ENCODE results near the gene EIF4EBP3. TPM values are rescaled to one million over a fixed set of nuclear protein-coding genes. Genes with fewer than 3 reads are reported as not detected.

The EIF4EBP3 gene
- total and polyA plus RNA-seq, 9 of the 15 experiments (the other 6 are each of a cell fraction or from before 2014, with no cell fraction given): 1.3 to 7.5 (median 3.8) TPM

DNA sequence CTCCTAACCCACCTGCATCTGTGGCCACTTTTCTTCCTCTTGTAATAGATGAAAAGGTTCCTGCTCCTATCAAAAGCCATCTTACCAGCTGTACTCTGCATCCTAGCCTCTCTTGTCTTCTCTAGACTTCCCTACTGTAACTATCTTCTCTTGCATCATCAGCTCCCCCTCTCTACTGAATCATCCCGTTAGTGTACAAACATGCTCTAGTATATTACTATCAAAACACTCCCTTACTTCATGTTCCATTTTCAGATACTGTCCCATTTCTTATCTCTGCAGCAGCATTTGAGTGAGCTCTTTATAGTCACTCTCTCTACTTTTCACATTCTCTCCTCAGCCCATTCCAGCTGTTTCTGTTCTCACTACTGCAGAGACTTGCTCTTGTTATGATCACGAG, 7.0 kb downstream of the EIF4EBP3 start (continued):
- TF ChIP-seq, protein P1, sequence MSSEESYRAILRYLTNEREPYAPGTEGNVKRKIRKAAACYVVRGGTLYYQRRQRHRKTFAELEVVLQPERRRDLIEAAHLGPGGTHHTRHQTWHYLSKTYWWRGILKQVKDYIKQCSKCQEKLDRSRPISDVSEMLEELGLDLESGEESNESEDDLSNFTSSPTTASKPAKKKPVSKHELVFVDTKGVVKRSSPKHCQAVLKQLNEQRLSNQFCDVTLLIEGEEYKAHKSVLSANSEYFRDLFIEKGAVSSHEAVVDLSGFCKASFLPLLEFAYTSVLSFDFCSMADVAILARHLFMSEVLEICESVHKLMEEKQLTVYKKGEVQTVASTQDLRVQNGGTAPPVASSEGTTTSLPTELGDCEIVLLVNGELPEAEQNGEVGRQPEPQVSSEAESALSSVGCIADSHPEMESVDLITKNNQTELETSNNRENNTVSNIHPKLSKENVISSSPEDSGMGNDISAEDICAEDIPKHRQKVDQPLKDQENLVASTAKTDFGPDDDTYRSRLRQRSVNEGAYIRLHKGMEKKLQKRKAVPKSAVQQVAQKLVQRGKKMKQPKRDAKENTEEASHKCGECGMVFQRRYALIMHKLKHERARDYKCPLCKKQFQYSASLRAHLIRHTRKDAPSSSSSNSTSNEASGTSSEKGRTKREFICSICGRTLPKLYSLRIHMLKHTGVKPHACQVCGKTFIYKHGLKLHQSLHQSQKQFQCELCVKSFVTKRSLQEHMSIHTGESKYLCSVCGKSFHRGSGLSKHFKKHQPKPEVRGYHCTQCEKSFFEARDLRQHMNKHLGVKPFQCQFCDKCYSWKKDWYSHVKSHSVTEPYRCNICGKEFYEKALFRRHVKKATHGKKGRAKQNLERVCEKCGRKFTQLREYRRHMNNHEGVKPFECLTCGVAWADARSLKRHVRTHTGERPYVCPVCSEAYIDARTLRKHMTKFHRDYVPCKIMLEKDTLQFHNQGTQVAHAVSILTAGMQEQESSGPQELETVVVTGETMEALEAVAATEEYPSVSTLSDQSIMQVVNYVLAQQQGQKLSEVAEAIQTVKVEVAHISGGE (CRISPR knock-in tag; IDR thresholded peaks at IDR 0.05): no peak
- TF ChIP-seq KLF10 (CRISPR knock-in tag; IDR thresholded peaks at IDR 0.05): no peak
- TF ChIP-seq ZNF707 (CRISPR knock-in tag; conservative IDR thresholded peaks at IDR 0.05): no peak
- TF ChIP-seq TEAD4 (IDR thresholded peaks at IDR 0.05; ENCODE audit: low read length): 0 out of 2 replicates have a peak, but pooled peaks have one; percentile 25
- no peak for TF ChIP-seq TEAD4 (CRISPR knock-in tag; IDR thresholded peaks at IDR 0.05; ENCODE audit: borderline replicate concordance)
- TF ChIP-seq, protein P2, sequence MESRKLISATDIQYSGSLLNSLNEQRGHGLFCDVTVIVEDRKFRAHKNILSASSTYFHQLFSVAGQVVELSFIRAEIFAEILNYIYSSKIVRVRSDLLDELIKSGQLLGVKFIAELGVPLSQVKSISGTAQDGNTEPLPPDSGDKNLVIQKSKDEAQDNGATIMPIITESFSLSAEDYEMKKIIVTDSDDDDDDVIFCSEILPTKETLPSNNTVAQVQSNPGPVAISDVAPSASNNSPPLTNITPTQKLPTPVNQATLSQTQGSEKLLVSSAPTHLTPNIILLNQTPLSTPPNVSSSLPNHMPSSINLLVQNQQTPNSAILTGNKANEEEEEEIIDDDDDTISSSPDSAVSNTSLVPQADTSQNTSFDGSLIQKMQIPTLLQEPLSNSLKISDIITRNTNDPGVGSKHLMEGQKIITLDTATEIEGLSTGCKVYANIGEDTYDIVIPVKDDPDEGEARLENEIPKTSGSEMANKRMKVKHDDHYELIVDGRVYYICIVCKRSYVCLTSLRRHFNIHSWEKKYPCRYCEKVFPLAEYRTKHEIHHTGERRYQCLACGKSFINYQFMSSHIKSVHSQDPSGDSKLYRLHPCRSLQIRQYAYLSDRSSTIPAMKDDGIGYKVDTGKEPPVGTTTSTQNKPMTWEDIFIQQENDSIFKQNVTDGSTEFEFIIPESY (CRISPR knock-in tag; IDR thresholded peaks at IDR 0.05): no peak
- 0 out of 2 replicates have a peak, but pooled peaks have one; percentile 8 for TF ChIP-seq EP300 (IDR thresholded peaks at IDR 0.05; ENCODE audit: low read length)
- TF ChIP-seq RFX1 (IDR thresholded peaks at IDR 0.05): no peak
- TF ChIP-seq, protein P3, sequence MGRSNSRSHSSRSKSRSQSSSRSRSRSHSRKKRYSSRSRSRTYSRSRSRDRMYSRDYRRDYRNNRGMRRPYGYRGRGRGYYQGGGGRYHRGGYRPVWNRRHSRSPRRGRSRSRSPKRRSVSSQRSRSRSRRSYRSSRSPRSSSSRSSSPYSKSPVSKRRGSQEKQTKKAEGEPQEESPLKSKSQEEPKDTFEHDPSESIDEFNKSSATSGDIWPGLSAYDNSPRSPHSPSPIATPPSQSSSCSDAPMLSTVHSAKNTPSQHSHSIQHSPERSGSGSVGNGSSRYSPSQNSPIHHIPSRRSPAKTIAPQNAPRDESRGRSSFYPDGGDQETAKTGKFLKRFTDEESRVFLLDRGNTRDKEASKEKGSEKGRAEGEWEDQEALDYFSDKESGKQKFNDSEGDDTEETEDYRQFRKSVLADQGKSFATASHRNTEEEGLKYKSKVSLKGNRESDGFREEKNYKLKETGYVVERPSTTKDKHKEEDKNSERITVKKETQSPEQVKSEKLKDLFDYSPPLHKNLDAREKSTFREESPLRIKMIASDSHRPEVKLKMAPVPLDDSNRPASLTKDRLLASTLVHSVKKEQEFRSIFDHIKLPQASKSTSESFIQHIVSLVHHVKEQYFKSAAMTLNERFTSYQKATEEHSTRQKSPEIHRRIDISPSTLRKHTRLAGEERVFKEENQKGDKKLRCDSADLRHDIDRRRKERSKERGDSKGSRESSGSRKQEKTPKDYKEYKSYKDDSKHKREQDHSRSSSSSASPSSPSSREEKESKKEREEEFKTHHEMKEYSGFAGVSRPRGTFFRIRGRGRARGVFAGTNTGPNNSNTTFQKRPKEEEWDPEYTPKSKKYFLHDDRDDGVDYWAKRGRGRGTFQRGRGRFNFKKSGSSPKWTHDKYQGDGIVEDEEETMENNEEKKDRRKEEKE (IDR thresholded peaks at IDR 0.05; ENCODE audit: borderline replicate concordance in 1 of 2, control insufficient read depth in 1 of 2, low read depth in 2 of 2, low read length in 1 of 2): no peak
- no peak for TF ChIP-seq ILF3 (IDR thresholded peaks at IDR 0.05; ENCODE audit: borderline replicate concordance)
- TF ChIP-seq NR0B1 (IDR thresholded peaks at IDR 0.05; ENCODE audit: partially characterized antibody): no peak
- TF ChIP-seq VEZF1 (CRISPR knock-in tag; IDR thresholded peaks at IDR 0.05): peak; percentile 16; the same call in 1 of the 2 replicates
- TF ChIP-seq, protein P4, sequence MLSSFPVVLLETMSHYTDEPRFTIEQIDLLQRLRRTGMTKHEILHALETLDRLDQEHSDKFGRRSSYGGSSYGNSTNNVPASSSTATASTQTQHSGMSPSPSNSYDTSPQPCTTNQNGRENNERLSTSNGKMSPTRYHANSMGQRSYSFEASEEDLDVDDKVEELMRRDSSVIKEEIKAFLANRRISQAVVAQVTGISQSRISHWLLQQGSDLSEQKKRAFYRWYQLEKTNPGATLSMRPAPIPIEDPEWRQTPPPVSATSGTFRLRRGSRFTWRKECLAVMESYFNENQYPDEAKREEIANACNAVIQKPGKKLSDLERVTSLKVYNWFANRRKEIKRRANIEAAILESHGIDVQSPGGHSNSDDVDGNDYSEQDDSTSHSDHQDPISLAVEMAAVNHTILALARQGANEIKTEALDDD (IDR thresholded peaks at IDR 0.05): peak; percentile 42; the same call in 1 of the 2 replicates
- TF ChIP-seq NBN (IDR thresholded peaks at IDR 0.05; ENCODE audit: low read depth): peak; percentile 23; the same call in 1 of the 2 replicates
